Inflammatory macrophage treated with lipopolysaccharide for 1 hour (primary cell): ENCODE data around the gene DNPH1.
A peak's percentile ranks its signal among the peaks of the same experiment; 100 is the strongest.

Experiments
- DNase-seq, 2 donors: peaks; one replicate each; pipeline ENCODE4 v3.0.0-alpha.2; 2020 to 2022

DNPH1 gene

DNA sequence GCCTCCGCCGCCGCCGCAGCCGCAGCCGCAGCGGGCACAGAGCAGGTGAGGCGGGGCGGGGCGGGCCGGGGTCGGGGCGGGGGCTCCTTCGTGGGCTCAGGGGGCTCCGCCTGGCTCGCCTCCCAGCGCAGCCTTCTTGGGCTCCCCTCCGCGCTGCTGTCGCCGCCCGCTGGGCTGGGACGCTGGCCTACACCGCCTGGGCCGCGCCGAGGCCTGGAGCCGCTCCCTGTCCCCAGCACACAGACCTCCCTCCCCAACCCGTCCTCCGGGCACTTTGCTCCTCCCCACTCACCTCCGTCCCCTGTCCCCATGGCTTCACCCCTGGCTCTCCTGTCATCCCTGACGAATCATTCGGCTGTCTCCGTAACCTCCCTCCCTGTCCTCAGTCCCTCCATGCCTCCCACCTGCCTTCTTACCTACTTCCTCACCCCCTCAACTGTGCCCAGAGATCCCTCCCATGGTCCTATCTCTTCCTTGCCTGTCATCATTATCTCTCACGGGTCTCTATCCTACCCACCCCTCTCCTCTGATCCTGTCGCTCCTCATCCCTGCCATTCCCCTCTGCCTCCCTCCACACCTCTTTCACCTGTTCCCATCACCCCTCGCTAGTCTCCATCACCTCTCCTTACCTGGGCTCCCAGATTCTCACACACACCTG is 14.5 kb upstream of the DNPH1 start:
- DNase-seq: no peak

- DNase-seq: no peak
These were observed 13.8 kb upstream of the DNPH1 start, which contains the start of gene TTBK1 for GRCh38 chr6:43242908-43243663. Gene TTBK1, plus strand, starts transcription at chr6:43243481. Its CDS starts 3,180 bp downstream, at chr6:43246661.

DNA sequence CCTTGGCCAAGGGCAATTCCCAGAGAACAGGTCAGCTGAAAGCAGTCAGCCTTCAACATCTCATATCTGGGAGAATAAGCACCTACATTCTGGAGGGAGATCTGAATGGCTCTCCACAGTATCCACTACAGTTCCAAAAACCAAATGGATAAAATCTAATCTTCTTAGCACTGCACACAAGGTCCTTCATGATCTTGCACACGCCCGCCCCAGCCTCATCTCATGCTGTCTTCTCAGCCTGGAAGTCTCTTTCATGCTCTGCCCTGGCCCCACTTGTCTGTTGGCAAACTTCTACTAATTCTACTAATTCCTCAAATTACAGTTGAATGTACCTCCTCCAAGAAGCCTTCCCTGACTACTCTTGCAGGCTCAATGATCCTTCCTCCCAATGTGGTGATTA is 12.2 kb upstream of the DNPH1 start:
- DNase-seq: no peak

- peak in 1 of 2 donors; percentile 12 for DNase-seq
These were observed 11.7 kb upstream of the DNPH1 start for GRCh38 chr6:43240950-43241349.

GRCh38 chr6:43239054-43239453 is 9.8 kb upstream of the DNPH1 start:
- no peak for DNase-seq

GRCh38 chr6:43235841-43236240 is 6.6 kb upstream of the DNPH1 start:
- DNase-seq: no peak

- DNase-seq: no peak
These were observed 2.6 kb upstream of the DNPH1 start for GRCh38 chr6:43231735-43232450.

- DNase-seq: no peak
These were observed 1.8 kb upstream of the DNPH1 start for GRCh38 chr6:43231053-43231452.

GRCh38 chr6:43229803-43230620 is 731 bp upstream of the DNPH1 start:
- DNase-seq: no peak

DNA sequence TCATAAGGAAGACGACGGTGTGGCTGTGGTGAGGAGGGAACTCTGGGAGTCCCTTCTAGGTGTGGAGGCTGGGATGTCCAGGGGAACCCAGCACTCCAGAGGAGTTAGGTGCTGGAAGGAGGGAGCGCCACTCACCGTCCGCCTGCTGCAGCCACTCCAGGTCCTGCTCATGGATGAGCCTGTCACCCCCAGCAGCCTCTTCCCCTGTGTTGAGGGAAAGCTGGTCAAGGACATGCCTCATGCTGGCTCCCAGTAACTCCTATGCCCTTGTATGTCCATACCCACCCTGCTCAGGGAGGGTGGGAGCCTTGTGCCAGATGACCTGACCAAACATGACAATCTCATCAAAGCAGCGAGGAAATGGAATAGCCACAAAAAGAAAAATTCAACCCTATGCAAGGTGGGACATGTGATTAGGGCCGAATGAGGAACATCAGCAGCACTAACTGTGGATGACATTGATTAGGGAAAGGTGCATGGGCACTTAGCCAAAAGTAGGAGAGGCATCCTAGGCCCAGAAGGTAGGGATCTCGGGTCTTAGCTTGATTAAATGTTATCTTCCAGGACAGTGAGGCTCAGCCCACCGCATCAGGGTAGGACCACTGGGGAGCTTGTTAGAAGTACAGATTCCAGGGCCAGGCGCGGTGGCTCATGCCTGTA is 3.0 kb downstream of the DNPH1 start:
- no peak for DNase-seq

DNA sequence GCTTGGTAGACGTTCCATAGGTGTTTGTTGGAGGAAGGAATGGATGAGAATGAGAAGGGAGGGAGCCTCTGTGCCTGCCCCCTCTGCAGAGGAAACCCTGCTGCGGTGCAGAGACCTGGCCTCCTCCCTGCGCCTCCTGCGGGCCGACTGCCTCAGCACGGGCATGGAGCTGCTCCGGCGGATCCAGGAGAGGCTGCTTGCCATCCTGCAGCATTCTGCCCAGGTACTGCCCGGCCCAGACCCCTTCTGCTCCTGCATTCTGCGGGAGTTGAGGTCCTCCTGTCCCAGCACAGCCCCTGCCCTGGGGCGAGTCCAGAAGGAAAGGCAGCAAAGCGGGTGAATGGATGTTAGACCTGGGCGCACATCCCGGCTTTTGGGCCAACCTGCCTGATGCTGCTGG is 6.1 kb downstream of the DNPH1 start:
- DNase-seq: no peak

DNA sequence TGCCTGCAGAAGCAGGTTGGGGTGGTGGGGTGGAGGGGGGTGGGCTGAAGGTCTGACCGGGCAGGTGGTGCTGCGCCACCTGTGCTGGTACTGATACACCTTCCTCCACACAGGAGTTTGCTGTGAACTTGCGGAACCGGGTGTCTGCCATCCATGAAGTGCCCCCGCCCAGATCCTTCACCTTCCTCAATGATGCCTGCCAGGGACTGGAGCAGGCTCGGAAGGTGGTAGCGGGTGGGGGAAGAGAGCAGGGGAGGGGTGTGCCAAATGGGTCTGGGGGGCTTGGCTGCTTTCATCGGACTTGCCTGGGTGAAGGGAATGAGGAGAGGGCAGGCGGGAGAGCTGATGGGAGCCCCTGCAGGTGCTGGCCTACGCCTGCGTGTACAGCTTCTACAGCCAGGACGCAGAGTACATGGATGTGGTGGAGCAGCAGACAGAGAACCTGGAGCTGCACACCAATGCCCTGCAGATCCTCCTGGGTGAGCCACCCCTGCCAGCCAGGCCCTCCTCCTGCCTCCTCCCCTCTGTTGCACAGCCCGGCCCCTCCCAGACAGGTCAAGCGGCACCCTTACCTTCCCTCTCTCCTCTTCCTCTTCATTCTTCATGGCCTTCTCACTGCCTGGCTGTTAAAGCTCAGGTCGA is 6.7 kb downstream of the DNPH1 start:
- DNase-seq: no peak

- DNase-seq: no peak
These were observed 8.0 kb downstream of the DNPH1 start for GRCh38 chr6:43221046-43221972.

GRCh38 chr6:43220439-43220951 is 8.8 kb downstream of the DNPH1 start:
- no peak for DNase-seq

- no peak for DNase-seq
These were observed 9.5 kb downstream of the DNPH1 start for GRCh38 chr6:43219814-43220213.

DNA sequence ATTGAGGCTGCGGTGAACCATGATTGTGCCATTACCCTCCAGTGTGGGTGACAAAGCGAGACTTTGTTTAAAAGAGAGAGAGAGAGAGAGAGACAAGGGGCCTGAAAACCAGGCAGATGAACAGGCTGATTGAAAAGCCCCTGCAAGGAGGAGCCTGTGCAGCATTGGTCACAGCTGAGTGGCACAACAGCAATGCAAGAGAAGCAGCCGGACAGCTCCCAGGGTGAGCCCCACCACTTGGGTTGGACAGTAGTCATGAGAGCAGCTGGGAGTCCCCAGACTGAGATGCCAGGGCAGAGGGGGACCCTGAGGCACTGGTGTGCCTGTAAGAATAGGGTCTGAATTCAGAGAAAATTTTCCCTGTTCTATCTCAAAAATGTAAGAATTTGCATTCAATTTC is 10.2 kb downstream of the DNPH1 start:
- DNase-seq: no peak

- DNase-seq: no peak
These were observed 11.9 kb downstream of the DNPH1 start for GRCh38 chr6:43217351-43217750.

- DNase-seq: no peak
These were observed 13.1 kb downstream of the DNPH1 start for GRCh38 chr6:43216200-43216599.

DNA sequence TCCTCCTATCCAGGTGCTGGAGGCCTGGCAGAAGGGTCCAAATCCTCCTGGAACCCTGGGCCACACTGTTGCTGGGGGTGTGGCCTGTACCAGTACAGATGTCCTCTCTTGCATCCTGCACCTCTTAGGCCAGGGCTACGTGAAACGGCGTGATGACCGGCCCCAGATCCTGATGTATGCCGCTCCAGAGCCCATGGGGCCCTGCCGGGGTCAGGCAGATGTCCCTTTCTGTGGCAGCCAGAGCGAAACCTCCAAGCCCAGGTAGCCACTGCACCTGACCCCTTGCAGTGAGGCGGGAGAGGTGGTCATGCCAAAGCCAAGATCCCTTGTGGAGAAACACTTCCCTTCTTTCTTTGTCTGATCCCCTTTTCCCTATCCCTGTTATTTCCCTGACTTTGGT is 14.2 kb downstream of the DNPH1 start:
- no peak for DNase-seq

GRCh38 chr6:43213431-43213830 is 15.8 kb downstream of the DNPH1 start:
- no peak for DNase-seq

GRCh38 chr6:43211955-43212354 is 17.3 kb downstream of the DNPH1 start:
- no peak for DNase-seq
